HepG2 (cell line): ENCODE results near the gene SIRPB2.

Source experiments
- CREM ChIP-seq, 2 experiments: sonication (generic) in 1 of 2; formaldehyde crosslinking in 1 of 2; IDR thresholded peaks; 2 replicates each; pipeline versions ENCODE4 v1.4.0 to v1.6.1; 2016 to 2020; ENCODE audit warnings: antibody characterized with exemption in 1 of 2, mild to moderate bottlenecking in 1 of 2, missing genetic modification reagents in 1 of 2
- FOXP1 ChIP-seq, 2 experiments: fragments of 450-650 bp in 1 of 2; IDR thresholded peaks; 2 replicates each; pipeline ENCODE4 v1.6.1; 2017 to 2018; ENCODE audit warnings: antibody characterized with exemption in 1 of 2
- HNRNPLL ChIP-seq: fragments of 200-400 bp; formaldehyde crosslinking; IDR thresholded peaks from 2 replicates; pipeline ENCODE4 v1.6.1; 2017; ENCODE audit warnings: mild to moderate bottlenecking, low read depth, low read length; ENCODE audit not compliant: poor library complexity, severe bottlenecking
- JUN ChIP-seq: sonication (generic); formaldehyde crosslinking; IDR thresholded peaks from 2 replicates; pipeline ENCODE4 v1.4.0; 2020; ENCODE audit warnings: mild to moderate bottlenecking, missing genetic modification reagents
- MYC ChIP-seq: sonication (generic); formaldehyde crosslinking; IDR thresholded peaks from 2 replicates; pipeline ENCODE4 v1.9.0; 2021; ENCODE audit warnings: missing genetic modification reagents, borderline replicate concordance
- SP1 ChIP-seq, 2 experiments: fragments of 450-650 bp in 1 of 2; sonication (generic) in 1 of 2; formaldehyde crosslinking in 1 of 2; IDR thresholded peaks; 2 replicates each; pipeline versions ENCODE4 v1.4.0 to v1.6.1; 2016 to 2020; ENCODE audit warnings: missing genetic modification reagents in 1 of 2
- SSRP1 ChIP-seq: IDR thresholded peaks from 2 replicates; pipeline ENCODE4 v1.6.1; 2016; ENCODE audit warnings: control low read depth
- STAT5B ChIP-seq: sonication (generic); formaldehyde crosslinking; IDR thresholded peaks from 2 replicates; pipeline ENCODE4 v1.4.0; 2020; ENCODE audit warnings: missing genetic modification reagents
- ZNF10 ChIP-seq: sonication (generic); formaldehyde crosslinking; IDR thresholded peaks from 2 replicates; pipeline ENCODE4 v1.4.0; 2020; ENCODE audit warnings: mild to moderate bottlenecking, low read depth, missing genetic modification reagents, borderline replicate concordance
- ZNF274 ChIP-seq: sonication (generic); formaldehyde crosslinking; IDR thresholded peaks from 2 replicates; pipeline ENCODE4 v1.5.1; 2020; ENCODE audit warnings: mild to moderate bottlenecking, missing genetic modification reagents
- TF ChIP-seq, protein P1 (sequence below): sonication (generic); formaldehyde crosslinking; IDR thresholded peaks from 2 replicates; pipeline ENCODE4 v1.8.1; 2023; ENCODE audit warnings: mild to moderate bottlenecking, missing genetic modification reagents, borderline replicate concordance
- TF ChIP-seq, protein P2 (sequence below): sonication (generic); formaldehyde crosslinking; IDR thresholded peaks from 2 replicates; pipeline ENCODE4 v1.5.0; 2020; ENCODE audit warnings: mild to moderate bottlenecking, missing genetic modification reagents, moderate library complexity
- TF ChIP-seq, protein P3 (sequence below): sonication (generic); formaldehyde crosslinking; IDR thresholded peaks from 2 replicates; pipeline ENCODE4 v1.4.0; 2020; ENCODE audit warnings: missing genetic modification reagents

DNA sequence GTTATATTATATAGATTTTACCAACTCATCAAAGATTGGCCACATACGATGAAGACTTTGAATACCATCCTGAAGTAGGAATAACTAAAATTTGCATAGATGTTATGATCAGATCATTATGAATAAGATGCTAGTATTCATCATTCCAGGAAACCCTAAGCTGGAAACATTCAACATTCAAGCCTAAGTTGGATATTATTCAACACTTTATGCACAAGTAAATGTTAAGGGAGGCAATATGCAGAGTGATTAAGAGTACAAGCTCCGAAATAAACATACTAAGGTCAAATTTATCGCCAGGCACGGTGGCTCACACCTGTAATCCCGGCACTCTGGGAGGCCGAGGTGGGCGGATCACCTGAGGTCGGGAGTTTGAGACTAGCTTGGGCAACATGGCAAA lies 55.0 kb downstream of the SIRPB2 start:
- TF ChIP-seq ZNF10 (CRISPR knock-in tag) = no peak
- TF ChIP-seq JUN (CRISPR knock-in tag) = no peak
- TF ChIP-seq ZNF274 (CRISPR knock-in tag) = no peak
- no peak for TF ChIP-seq MYC (CRISPR knock-in tag)
- TF ChIP-seq, protein P1, sequence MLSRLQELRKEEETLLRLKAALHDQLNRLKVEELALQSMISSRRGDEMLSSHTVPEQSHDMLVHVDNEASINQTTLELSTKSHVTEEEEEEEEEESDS = no peak
- no peak for TF ChIP-seq HNRNPLL
- no peak for TF ChIP-seq SP1 (IDR thresholded peaks at IDR 0.05)
- no peak for TF ChIP-seq SP1 (CRISPR knock-in tag; IDR thresholded peaks at IDR 0.05)
- TF ChIP-seq, protein P2, sequence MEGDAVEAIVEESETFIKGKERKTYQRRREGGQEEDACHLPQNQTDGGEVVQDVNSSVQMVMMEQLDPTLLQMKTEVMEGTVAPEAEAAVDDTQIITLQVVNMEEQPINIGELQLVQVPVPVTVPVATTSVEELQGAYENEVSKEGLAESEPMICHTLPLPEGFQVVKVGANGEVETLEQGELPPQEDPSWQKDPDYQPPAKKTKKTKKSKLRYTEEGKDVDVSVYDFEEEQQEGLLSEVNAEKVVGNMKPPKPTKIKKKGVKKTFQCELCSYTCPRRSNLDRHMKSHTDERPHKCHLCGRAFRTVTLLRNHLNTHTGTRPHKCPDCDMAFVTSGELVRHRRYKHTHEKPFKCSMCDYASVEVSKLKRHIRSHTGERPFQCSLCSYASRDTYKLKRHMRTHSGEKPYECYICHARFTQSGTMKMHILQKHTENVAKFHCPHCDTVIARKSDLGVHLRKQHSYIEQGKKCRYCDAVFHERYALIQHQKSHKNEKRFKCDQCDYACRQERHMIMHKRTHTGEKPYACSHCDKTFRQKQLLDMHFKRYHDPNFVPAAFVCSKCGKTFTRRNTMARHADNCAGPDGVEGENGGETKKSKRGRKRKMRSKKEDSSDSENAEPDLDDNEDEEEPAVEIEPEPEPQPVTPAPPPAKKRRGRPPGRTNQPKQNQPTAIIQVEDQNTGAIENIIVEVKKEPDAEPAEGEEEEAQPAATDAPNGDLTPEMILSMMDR (CRISPR knock-in tag) = no peak
- no peak for TF ChIP-seq FOXP1 (IDR thresholded peaks at IDR 0.05)
- no peak for TF ChIP-seq FOXP1 (CRISPR knock-in tag; IDR thresholded peaks at IDR 0.05)
- no peak for TF ChIP-seq CREM (IDR thresholded peaks at IDR 0.05)
- TF ChIP-seq CREM (CRISPR knock-in tag; IDR thresholded peaks at IDR 0.05) = no peak
- TF ChIP-seq SSRP1 (CRISPR knock-in tag) = no peak
- TF ChIP-seq, protein P3, sequence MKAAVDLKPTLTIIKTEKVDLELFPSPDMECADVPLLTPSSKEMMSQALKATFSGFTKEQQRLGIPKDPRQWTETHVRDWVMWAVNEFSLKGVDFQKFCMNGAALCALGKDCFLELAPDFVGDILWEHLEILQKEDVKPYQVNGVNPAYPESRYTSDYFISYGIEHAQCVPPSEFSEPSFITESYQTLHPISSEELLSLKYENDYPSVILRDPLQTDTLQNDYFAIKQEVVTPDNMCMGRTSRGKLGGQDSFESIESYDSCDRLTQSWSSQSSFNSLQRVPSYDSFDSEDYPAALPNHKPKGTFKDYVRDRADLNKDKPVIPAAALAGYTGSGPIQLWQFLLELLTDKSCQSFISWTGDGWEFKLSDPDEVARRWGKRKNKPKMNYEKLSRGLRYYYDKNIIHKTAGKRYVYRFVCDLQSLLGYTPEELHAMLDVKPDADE = no peak
- TF ChIP-seq STAT5B (CRISPR knock-in tag) = no peak
